Right atrium auricular region (tissue), 2 donors: ENCODE measurements around the gene LCE6A. TPM values are rescaled to one million over a fixed set of nuclear protein-coding genes. Genes with fewer than 3 reads are reported as not detected.

Experiments
- DNase-seq: peaks from one replicate; pipeline ENCODE4 v3.0.0-alpha.2; 2019; ENCODE audit warnings: low spot score
- H3K27ac ChIP-seq, 2 donors: fragments of 200-600 bp; sonication (generic); 1 replicate in 1 of 2; 2 replicates in 1 of 2; pipeline ENCODE4 v1.5.1; 2016 to 2019
- H3K27me3 ChIP-seq, 2 donors: fragments of 200-600 bp; sonication (generic); one replicate each; pipeline versions ENCODE4 v1.5.1 to v1.6.0; 2017 to 2019
- H3K36me3 ChIP-seq: fragments of 200-600 bp; sonication (generic); one replicate; pipeline ENCODE4 v1.5.1; 2016
- H3K4me1 ChIP-seq, 2 donors: fragments of 200-600 bp; sonication (generic); one replicate each; pipeline versions ENCODE4 v1.5.1 to v1.6.0; 2017 to 2019
- H3K4me3 ChIP-seq, 2 donors: fragments of 200-600 bp; sonication (generic); 1 replicate in 1 of 2; 2 replicates in 1 of 2; pipeline ENCODE4 v1.5.1; 2017 to 2019; ENCODE audit warnings: mild to moderate bottlenecking in 1 of 2, moderate library complexity in 1 of 2
- H3K9me3 ChIP-seq, 2 donors: fragments of 200-600 bp; sonication (generic); one replicate each; pipeline ENCODE4 v1.5.1; 2019
- total RNA-seq, 2 donors: library from RNA; depleted of rRNA; stranded (reverse); fragments of >200 nt; gene quantifications; one replicate each; pipeline ENCODE4 v1.1.0, GENCODE V29; 2016
- TF ChIP-seq, protein P1 (sequence below), 2 donors: fragments of 200-600 bp; sonication (generic); IDR thresholded peaks; one replicate each; pipeline ENCODE4 v1.5.1; 2019; ENCODE audit warnings: antibody characterized with exemption in 2 of 2

Gene LCE6A
- total RNA-seq, 2 donors from 2014 or later: not detected

DNA sequence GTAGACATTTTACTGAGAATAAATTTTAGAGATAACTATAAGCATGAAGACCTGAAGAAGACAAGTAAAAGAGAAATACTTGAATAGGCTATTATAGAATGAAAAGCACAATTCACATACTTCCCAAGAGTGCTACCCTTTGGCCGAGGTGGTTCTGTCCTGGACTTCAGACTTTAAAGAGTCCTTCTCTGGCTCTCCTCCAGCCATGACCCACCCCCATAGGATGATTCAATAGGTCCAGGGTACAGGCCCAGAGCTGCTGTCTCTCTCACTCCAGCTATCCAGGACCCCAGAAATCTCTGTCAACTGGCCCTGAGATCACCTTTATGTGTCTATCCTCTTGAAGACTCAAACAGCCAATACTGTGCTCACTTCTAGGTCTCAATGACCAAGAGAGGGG is 34.2 kb downstream of the LCE6A start:
- Histone ChIP-seq H3K36me3 (no peaks in the 10 kb centered on the region), H3K4me1 (no peaks in the 10 kb centered on the region), H3K27me3 (no peaks in the 10 kb centered on the region), H3K9me3 (no peaks in the 10 kb centered on the region), H3K27ac (no peak overlapping the region), H3K4me3 (no peak overlapping the region)
- TF ChIP-seq, protein P1, sequence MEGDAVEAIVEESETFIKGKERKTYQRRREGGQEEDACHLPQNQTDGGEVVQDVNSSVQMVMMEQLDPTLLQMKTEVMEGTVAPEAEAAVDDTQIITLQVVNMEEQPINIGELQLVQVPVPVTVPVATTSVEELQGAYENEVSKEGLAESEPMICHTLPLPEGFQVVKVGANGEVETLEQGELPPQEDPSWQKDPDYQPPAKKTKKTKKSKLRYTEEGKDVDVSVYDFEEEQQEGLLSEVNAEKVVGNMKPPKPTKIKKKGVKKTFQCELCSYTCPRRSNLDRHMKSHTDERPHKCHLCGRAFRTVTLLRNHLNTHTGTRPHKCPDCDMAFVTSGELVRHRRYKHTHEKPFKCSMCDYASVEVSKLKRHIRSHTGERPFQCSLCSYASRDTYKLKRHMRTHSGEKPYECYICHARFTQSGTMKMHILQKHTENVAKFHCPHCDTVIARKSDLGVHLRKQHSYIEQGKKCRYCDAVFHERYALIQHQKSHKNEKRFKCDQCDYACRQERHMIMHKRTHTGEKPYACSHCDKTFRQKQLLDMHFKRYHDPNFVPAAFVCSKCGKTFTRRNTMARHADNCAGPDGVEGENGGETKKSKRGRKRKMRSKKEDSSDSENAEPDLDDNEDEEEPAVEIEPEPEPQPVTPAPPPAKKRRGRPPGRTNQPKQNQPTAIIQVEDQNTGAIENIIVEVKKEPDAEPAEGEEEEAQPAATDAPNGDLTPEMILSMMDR (IDR thresholded peaks at IDR 0.05): no peak
- DNase-seq: no peak

DNA sequence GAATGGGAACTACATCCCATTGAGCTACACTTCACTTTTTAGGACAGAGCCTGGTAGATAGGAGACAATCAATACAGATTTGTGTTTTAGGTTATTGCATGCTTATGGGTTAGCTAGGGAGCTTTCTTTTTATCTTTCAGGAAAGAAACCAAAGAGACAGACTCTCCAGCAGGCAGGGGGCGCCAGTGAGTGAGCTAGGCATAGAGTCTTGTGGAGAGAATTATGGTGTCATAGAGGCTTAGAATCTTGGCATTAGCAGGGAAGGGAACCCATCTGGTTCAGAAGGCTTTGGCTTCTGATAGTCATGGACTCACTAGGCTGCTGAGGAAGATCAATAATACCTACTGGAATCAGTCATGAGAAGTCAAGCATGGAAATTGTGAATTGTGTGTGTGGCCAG is 35.4 kb downstream of the LCE6A start, which contains the start of gene SMCP:
Gene SMCP, plus strand, starts transcription at position 281 of the 400 bp plus-strand sequence. CDS start 6,101 bp downstream, outside the sequence.
- Histone ChIP-seq H3K27me3 (no peaks in the 10 kb centered on the region), H3K4me1 (no peaks in the 10 kb centered on the region), H3K4me3 (no peak within 1 kb of the TSS), H3K27ac (no peak within 1 kb of the TSS), H3K9me3 (no peaks in the 10 kb centered on the region), H3K36me3 (no peaks in the 10 kb centered on the region)
- no peak for DNase-seq
- TF ChIP-seq, protein P1 (IDR thresholded peaks at IDR 0.05): no peak

DNA sequence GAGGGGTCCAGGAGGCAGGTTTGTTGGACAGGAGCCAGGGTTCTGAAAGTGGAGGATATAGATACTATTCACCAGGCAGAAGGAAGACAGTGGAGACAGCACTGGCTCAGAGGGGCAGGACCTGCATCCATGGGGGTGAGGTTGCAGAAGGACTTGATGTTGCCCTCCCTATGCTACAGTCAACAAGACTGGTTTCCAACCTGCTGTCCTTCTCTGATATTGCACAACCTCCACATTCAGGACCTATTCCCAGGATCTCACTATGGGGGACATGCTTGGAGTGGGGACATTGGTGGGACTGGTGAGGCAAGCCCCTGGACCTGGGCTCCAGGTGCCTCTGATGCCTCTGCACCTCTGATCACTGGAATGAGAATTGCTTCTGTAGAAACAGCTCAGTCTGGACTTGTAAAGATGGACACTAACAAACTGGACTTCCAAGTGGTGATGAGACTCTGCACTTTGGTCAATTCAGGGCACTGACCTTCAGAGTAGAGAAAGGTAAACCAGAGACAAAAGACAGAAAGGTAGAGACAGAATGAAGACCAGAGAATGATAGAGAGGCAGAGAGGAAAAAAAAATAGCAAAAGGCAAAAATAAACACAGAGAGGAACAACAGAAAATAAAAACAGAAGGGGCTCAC is 37.0 kb downstream of the LCE6A start:
- TF ChIP-seq, protein P1 (IDR thresholded peaks at IDR 0.05): no peak
- no peak overlapping the region for H3K27ac ChIP-seq
- no peaks in the 10 kb centered on the region for H3K36me3 ChIP-seq
- H3K9me3 ChIP-seq: no peaks in the 10 kb centered on the region
- H3K27me3 ChIP-seq: no peaks in the 10 kb centered on the region
- no peak for DNase-seq
- no peak overlapping the region for H3K4me3 ChIP-seq
- no peaks in the 10 kb centered on the region for H3K4me1 ChIP-seq

DNA sequence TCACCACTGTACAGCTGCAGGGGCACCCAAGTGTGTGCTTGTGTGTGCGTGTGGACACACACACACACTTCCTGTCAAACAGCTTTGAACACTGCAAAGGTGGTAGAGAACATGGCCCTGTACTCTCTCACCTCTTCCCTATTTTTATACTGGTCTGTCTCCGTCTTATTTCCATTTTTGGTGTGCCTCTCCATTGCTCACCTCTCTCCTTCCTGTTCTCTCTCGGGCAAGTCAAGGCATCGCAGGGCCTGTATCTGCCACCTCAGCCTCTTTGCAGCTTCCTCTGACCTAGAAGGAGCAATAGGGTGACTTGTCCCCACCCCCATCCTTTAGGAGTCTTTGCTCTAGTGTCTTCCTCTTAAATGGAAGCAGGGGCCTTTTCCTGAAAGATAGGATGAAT is 37.7 kb downstream of the LCE6A start:
- Histone ChIP-seq H3K36me3 (no peaks in the 10 kb centered on the region), H3K27me3 (no peaks in the 10 kb centered on the region), H3K9me3 (no peaks in the 10 kb centered on the region), H3K4me3 (no peak overlapping the region), H3K27ac (no peak overlapping the region), H3K4me1 (no peaks in the 10 kb centered on the region)
- DNase-seq: no peak
- TF ChIP-seq, protein P1 (IDR thresholded peaks at IDR 0.05): no peak

DNA sequence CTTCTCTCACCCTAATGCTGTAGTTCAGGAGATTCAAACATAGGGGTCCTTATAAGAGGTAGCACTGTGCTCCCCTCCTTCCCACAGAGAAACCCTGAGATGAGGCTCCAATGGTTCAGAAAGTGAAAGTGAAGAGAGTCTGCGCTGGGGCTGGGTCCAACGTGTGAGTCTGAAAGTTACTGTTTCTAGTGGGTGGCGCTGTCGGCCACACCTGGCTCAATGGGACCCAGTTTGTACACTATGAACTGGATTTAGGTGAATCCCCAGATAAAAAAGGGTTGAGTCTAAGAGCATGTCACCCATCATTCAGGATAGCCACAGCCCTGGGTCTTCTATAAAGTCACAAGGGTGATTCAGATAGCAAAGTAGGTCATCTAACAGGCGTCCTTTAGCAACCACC is 38.3 kb downstream of the LCE6A start:
- no peaks in the 10 kb centered on the region for H3K9me3 ChIP-seq
- no peaks in the 10 kb centered on the region for H3K36me3 ChIP-seq
- H3K4me1 ChIP-seq: no peaks in the 10 kb centered on the region
- H3K27ac ChIP-seq: no peak overlapping the region
- no peak for DNase-seq
- TF ChIP-seq, protein P1 (IDR thresholded peaks at IDR 0.05): no peak
- no peaks in the 10 kb centered on the region for H3K27me3 ChIP-seq
- no peak overlapping the region for H3K4me3 ChIP-seq

DNA sequence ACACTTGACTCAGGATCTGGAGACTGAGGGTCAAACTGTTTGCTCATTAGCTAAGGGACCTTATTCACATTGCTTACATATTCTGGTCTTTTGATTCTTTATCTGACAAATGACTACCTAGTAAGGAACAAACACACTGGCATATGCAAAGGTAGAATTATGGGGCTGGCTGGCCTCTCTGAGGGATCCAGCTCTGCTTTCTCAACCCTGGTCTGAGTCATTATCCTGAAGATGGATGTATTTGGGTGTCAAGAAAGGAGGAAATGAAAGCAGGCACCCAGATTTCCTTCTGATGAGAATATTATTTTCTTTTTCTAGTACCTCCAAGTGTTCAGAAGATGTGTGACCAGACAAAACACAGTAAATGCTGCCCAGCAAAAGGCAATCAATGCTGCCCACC is 41.4 kb downstream of the LCE6A start:
- Histone ChIP-seq H3K9me3 (no peaks in the 10 kb centered on the region), H3K27ac (no peak overlapping the region), H3K27me3 (no peaks in the 10 kb centered on the region), H3K4me1 (no peaks in the 10 kb centered on the region), H3K4me3 (no peak overlapping the region), H3K36me3 (no peaks in the 10 kb centered on the region)
- DNase-seq: no peak
- TF ChIP-seq, protein P1 (IDR thresholded peaks at IDR 0.05): no peak
